Stimulated activated memory B cell treated with anti-CD40 and anti-IgM and Interleukin-4, amounts not matched to agents 10 μg/mL and 1 μg/mL and 100 μg/mL, for 72 hours (primary cell): Measurements from ENCODE around the gene KPTN.
A peak's percentile ranks its signal among the peaks of the same experiment; 100 is the strongest.
"Not testable (repeated sequence)": the region's sequence is repeated elsewhere in the genome, so short reads cannot be mapped to it uniquely, and the experiment has no call there.

Source experiments
- ATAC-seq: fragments of 150-1000 bp; cut with Tn5 transposase; 2 replicates; pipeline ENCODE4 v1.10.0; 2021
- H3K27ac Mint-ChIP-seq: one replicate; pipeline ENCODE4 v1.8.0; 2022; ENCODE audit warnings: mild to moderate bottlenecking, mixed read lengths
- H3K27me3 Mint-ChIP-seq: one replicate; pipeline ENCODE4 v1.8.0; 2022; ENCODE audit warnings: mixed read lengths
- H3K36me3 Mint-ChIP-seq: one replicate; pipeline ENCODE4 v1.8.0; 2022; ENCODE audit warnings: mixed read lengths
- H3K4me1 Mint-ChIP-seq: one replicate; pipeline ENCODE4 v1.8.0; 2022; ENCODE audit warnings: mixed read lengths
- H3K4me3 Mint-ChIP-seq: one replicate; pipeline ENCODE4 v1.8.0; 2022; ENCODE audit warnings: mild to moderate bottlenecking, moderate library complexity, mixed read lengths
- H3K9me3 Mint-ChIP-seq: one replicate; pipeline ENCODE4 v1.8.0; 2022; ENCODE audit warnings: mixed read lengths

KPTN gene

DNA sequence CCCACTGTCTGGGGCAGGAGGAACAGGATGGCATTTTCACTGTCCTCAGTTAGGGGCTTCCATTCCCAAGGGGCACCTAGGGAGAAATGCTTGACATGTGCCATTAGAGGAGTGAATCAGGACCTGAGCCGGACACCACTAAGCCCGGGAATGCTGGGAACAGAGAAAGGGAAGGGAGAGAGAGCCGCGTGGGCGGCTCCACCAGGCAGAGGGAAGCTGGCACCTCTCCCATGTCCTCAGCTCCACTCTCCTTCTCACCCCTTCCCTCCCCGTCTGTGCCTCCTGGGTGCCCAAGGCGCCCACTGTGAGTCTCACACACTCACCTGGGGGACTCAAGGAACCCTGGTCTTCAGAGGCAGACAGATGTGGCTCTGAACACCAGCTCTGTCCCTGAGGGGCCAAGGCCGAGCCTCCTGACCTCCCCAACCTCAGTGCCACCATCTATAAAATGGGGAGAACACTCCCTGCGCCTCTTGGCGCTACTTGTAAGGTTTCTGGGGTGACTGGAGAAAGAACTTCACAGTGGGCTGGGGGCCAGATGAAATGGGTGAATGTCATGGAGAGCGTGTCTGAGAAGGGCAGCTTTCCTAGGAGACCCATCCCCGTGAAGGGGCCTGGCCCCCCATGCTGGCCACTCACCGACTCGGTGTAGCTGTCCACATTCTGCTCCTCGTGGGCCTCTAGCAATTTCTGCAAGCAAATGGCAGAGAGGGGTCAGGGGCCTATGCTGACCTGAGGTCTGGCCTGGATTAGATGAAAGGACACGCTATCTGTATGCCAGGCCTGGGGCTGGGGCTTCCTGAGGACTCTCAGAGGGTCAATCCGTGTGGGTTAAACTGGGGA is 5.3 kb upstream of the KPTN start:
- no peak overlapping the region for H3K4me3 Mint-ChIP-seq
- peaks cover 24% of the 10 kb centered on the region for H3K36me3 Mint-ChIP-seq
- peak overlapping the region; percentile 4 for H3K27ac Mint-ChIP-seq

DNA sequence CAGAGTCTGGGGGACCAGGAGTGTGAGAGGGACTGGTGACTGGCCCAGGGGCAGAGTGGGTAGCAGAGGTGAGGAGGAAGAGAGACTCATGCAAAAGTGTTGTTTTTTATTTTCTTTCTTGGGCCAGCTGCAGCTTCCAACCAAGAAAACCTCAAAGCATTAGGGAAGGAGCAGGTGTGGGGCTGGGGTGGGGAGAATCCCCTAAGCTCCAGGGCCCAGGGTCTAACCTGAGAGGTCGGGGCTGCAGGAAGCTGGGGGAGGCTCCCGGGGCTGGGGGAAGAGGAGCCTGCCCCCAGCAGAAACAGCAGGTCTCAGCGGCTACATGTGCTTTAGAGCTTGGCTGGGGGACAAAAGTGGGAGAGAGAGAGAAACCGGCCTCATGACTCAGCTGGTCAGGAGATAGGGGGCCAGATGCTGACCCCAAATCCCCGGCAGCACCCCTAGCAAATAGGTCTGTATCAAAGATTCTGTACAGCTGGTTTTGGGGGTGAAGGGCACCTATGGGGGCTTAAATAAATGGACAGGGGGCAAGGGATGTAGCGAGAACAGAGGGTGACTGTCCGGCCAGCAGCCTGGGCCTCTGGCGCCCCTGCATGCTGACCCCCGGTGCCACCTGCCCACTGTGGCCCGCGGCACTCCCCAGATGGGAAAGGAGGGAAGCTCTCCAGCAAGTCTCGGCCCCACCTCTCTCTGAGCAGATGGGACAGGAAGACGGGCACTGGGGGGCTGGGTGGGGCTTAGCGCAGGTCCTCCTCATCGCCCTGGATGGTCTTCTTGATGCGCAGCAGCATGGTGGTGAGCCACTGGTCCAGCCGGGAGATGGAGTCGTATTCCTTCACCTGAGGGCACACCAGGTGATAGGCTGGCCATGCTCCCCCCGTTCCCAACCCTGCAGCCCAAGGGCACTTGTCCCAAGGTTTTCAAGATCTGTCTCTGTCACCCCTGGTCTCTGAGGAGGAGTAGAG is 3.8 kb upstream of the KPTN start:
- Mint-ChIP-seq H3K27ac (peak overlapping the region; percentile 53), H3K36me3 (peaks cover 16% of the 10 kb centered on the region), H3K4me3 (no peak overlapping the region), H3K27me3 (no peaks in the 10 kb centered on the region), H3K4me1 (peaks cover 46% of the 10 kb centered on the region), H3K9me3 (no peaks in the 10 kb centered on the region)
- no peak for ATAC-seq

More for the DNA sequence above, 5.3 kb upstream of the KPTN start:
- Mint-ChIP-seq H3K9me3 (no peaks in the 10 kb centered on the region), H3K4me1 (peaks cover 38% of the 10 kb centered on the region), H3K27me3 (no peaks in the 10 kb centered on the region)
- no peak for ATAC-seq

DNA sequence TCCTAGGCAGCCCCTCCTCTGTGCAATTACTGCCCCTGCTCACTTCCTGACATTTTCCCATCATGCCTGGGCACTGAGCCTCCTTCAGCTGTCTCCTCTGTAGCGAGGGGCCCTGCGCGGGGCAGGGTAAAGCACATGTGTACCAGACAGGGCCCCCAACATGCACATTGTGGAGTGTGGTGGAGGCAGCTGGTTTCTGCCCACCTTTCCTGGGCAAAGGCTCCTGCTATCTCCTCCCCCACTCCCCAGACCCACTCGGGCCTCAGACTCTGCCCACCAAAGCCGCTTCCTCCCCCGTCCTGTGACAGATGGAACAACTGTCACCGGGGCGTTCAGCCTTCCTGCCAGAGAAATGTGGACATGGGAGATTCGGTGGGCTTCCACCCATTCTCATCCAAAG is 2.9 kb upstream of the KPTN start:
- H3K36me3 Mint-ChIP-seq: peaks cover 15% of the 10 kb centered on the region
- H3K4me3 Mint-ChIP-seq: peak overlapping the region; percentile 5
- no peak for ATAC-seq

GRCh38 chr19:47486220-47486619 is 2.2 kb upstream of the KPTN start:
- ATAC-seq, H3K4me3 Mint-ChIP-seq, H3K27me3 Mint-ChIP-seq, H3K9me3 Mint-ChIP-seq: not testable (repeated sequence)
- H3K27ac Mint-ChIP-seq: peak overlapping the region; percentile 53
- H3K36me3 Mint-ChIP-seq: peaks cover 15% of the 10 kb centered on the region
- H3K4me1 Mint-ChIP-seq: peaks cover 46% of the 10 kb centered on the region

More for the DNA sequence above, 2.9 kb upstream of the KPTN start:
- H3K27me3 Mint-ChIP-seq: no peaks in the 10 kb centered on the region
- H3K27ac Mint-ChIP-seq: peak overlapping the region; percentile 53
- H3K4me1 Mint-ChIP-seq: peaks cover 46% of the 10 kb centered on the region
- H3K9me3 Mint-ChIP-seq: no peaks in the 10 kb centered on the region

GRCh38 chr19:47485210-47485609 is 1.2 kb upstream of the KPTN start:
- peak overlapping the region; percentile 97 for H3K4me3 Mint-ChIP-seq
- peaks cover 46% of the 10 kb centered on the region for H3K4me1 Mint-ChIP-seq
- H3K27me3 Mint-ChIP-seq: no peaks in the 10 kb centered on the region
- peaks cover 12% of the 10 kb centered on the region for H3K36me3 Mint-ChIP-seq
- H3K9me3 Mint-ChIP-seq: no peaks in the 10 kb centered on the region
- no peak for ATAC-seq
- H3K27ac Mint-ChIP-seq: peak overlapping the region; percentile 97

DNA sequence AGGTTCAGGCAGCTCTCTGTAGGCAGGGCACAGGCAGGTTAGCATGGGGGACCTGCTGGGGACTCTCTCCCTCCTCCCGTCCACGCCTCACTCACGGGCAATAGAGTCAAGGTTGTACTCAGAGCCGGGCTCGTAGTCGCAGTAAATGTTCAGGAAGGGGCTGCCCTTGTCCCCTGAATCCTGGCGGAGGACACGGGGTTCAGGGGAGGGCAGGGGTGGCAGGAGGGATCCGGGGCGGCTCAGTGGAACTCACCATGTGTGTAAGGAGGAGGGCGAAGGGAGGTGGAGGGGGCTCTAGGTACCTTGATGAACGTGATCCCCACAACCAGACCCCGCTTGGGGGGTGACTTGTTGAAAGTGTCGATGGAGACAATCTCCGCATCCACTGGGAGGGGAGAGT is 819 bp downstream of the KPTN start:
- H3K9me3 Mint-ChIP-seq: no peaks in the 10 kb centered on the region
- peak overlapping the region; percentile 97 for H3K27ac Mint-ChIP-seq
- no peaks in the 10 kb centered on the region for H3K27me3 Mint-ChIP-seq
- peaks cover 46% of the 10 kb centered on the region for H3K4me1 Mint-ChIP-seq
- H3K4me3 Mint-ChIP-seq: peak overlapping the region; percentile 97
- no peak for ATAC-seq
- H3K36me3 Mint-ChIP-seq: peaks cover 5% of the 10 kb centered on the region

DNA sequence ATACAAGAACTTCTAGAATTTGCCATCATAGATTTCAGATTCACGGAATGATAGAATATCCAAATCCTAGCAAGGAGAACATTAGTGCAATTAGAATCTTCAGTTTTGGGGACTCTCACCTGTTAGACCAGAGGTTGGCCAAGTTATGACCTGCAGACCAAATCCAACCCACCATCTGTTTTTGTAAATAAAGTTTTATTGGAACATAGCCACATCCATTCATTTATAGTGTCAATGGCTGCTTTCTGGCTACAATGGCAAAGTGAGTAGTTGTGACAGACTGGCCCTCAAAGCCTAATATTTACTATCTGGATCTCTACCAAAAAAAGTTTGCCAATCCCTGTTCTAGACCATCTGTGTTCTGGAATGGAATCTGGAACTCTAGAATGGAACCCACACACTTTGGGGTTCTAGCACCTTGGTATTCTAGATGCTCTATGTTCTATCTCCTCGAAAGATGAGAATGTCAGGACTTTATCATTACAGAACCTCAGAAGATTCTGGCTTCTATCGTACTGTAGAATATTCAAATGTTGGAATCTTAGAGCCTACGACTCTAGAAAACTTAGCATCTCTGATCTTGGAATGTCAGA is 2.5 kb downstream of the KPTN start:
- H3K27me3 Mint-ChIP-seq: no peaks in the 10 kb centered on the region
- no peak overlapping the region for H3K27ac Mint-ChIP-seq
- ATAC-seq: no peak
- peaks cover 31% of the 10 kb centered on the region for H3K4me1 Mint-ChIP-seq
- H3K9me3 Mint-ChIP-seq: no peaks in the 10 kb centered on the region
- H3K36me3 Mint-ChIP-seq: no peaks in the 10 kb centered on the region
- no peak overlapping the region for H3K4me3 Mint-ChIP-seq

DNA sequence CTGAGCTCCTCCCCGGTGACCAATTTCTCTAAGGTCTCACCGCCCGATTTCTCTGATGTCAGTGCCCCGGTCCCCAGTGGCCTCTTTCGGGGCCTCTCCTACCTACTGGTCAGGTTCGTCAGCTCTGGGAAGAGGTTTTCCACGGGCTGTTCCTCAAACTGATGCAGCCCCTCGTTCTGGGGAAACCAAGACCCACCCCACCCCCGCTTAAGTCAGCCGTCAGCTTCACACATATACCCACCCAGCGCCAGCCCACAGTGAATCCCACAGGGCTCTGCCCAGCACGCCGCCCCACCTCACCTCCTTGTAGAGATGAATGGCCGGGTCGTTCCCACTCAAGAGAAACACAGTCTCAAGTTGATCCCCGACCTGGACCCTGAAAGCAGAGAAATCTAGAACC is 3.4 kb downstream of the KPTN start:
- Mint-ChIP-seq H3K4me1 (peaks cover 22% of the 10 kb centered on the region), H3K4me3 (no peak overlapping the region), H3K27ac (no peak overlapping the region), H3K9me3 (no peaks in the 10 kb centered on the region), H3K27me3 (no peaks in the 10 kb centered on the region), H3K36me3 (peaks cover under 1% of the 10 kb centered on the region)
- ATAC-seq: no peak

- no peak overlapping the region for H3K27ac Mint-ChIP-seq
- no peaks in the 10 kb centered on the region for H3K9me3 Mint-ChIP-seq
- H3K36me3 Mint-ChIP-seq: peaks cover 6% of the 10 kb centered on the region
- H3K4me1 Mint-ChIP-seq: peaks cover 14% of the 10 kb centered on the region
- ATAC-seq: no peak
- no peak overlapping the region for H3K4me3 Mint-ChIP-seq
- H3K27me3 Mint-ChIP-seq: no peaks in the 10 kb centered on the region
Observed at GRCh38 chr19:47479701-47480503, 4.1 kb downstream of the KPTN start.

- Mint-ChIP-seq H3K27me3 (peaks cover 23% of the 10 kb centered on the region), H3K27ac (no peak overlapping the region), H3K36me3 (peaks cover 6% of the 10 kb centered on the region), H3K4me3 (no peak overlapping the region), H3K9me3 (no peaks in the 10 kb centered on the region), H3K4me1 (peaks cover 3% of the 10 kb centered on the region)
- no peak for ATAC-seq
Observed at GRCh38 chr19:47476438-47476972, 7.5 kb downstream of the KPTN start.

DNA sequence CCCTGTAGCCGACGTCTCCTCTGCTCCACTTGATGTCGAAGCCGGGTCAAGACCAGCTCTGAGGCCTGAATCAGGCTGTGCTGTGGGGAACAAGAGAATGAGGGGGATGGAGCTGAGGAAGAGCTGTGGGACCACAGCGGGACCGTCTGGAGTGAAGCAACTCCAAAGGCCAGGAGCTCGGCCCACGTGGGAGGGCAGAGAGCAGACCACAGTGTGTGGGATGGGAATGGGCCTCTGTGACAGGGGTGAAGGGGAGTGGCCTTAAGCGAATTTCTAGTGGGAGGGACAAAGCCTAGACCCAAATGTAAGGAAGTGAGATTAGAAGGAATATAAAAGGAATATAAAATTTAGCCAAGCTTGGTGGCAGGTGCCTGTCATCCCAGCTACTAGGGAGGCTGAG is 8.6 kb downstream of the KPTN start:
- Mint-ChIP-seq H3K9me3 (no peaks in the 10 kb centered on the region), H3K4me3 (no peak overlapping the region), H3K4me1 (peaks cover 13% of the 10 kb centered on the region), H3K27me3 (peaks cover 33% of the 10 kb centered on the region), H3K36me3 (peaks cover 6% of the 10 kb centered on the region), H3K27ac (no peak overlapping the region)
- no peak for ATAC-seq

- H3K27me3 Mint-ChIP-seq: peaks cover 54% of the 10 kb centered on the region
- H3K9me3 Mint-ChIP-seq: no peaks in the 10 kb centered on the region
- H3K27ac Mint-ChIP-seq: no peak overlapping the region
- H3K4me3 Mint-ChIP-seq: no peak overlapping the region
- peaks cover 6% of the 10 kb centered on the region for H3K36me3 Mint-ChIP-seq
- no peak for ATAC-seq
- peaks cover 22% of the 10 kb centered on the region for H3K4me1 Mint-ChIP-seq
Observed at GRCh38 chr19:47473336-47473735, 10.7 kb downstream of the KPTN start.

DNA sequence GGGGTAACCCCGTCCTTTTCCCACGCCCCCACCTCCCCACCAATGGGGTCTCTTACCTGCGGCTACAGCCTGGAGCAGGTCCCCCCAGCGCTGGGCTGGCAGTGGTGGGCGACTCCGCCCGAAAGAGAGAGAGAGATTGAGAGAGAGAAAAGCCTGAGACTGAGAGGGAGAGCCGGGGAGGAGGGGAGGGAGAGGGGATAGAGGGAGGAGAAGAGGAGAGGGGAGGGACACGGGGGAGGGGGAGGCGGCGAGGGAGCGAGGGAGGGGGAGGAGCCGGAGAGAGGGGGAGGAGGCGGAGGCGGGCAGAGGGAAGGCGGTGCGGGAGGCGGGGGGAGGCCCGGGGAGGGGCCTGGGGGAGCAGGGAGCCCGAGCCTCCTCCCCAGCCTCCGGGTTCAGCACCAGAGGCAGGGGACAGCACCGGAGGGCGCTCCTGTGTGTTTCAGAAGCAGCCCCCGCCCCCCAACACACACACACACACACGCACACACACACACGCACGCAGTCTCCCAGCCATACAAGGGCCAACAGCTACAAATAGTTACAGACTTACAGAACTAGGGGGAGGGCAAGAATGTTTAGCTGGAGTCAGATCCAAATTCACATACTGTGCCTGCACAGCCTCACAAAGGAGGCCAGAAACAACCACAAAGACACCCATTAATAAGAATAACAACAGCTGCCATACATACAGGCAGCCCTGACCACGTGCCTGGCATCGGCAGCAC is 12.1 kb downstream of the KPTN start, which contains the start of gene SLC8A2:
Gene SLC8A2, minus strand, starts transcription at position 161 of the 725 bp plus-strand sequence. CDS start 5,490 bp downstream, outside the sequence.
- no peak within 1 kb of the TSS for H3K4me3 Mint-ChIP-seq
- peaks cover 66% of the 10 kb centered on the region for H3K27me3 Mint-ChIP-seq
- H3K9me3 Mint-ChIP-seq: no peaks in the 10 kb centered on the region
- no peak for ATAC-seq
- H3K4me1 Mint-ChIP-seq: peaks cover 25% of the 10 kb centered on the region
- H3K27ac Mint-ChIP-seq: no peak within 1 kb of the TSS
- peaks cover 6% of the 10 kb centered on the region for H3K36me3 Mint-ChIP-seq

DNA sequence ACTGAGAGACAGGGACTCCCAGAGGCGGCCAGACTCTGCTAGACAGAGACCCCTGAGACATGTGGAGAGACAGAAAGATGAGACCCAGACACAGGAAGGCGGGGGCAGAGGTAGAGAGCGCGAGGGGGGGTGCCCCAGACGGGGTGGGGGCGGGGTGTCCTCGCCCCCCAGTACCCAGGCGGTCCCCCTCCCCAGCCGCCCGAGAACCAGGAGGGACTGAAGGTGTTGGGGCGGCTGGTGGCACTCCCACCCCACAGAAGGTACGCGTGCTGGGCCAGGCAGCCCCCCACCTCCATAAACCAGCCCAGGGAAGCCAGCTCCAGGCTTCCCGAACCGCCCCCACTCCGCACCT is 12.7 kb downstream of the KPTN start:
- no peaks in the 10 kb centered on the region for H3K9me3 Mint-ChIP-seq
- H3K27ac Mint-ChIP-seq: no peak overlapping the region
- peaks cover 6% of the 10 kb centered on the region for H3K36me3 Mint-ChIP-seq
- peaks cover 72% of the 10 kb centered on the region for H3K27me3 Mint-ChIP-seq
- H3K4me3 Mint-ChIP-seq: no peak overlapping the region
- ATAC-seq: peak; percentile 29
- H3K4me1 Mint-ChIP-seq: peaks cover 25% of the 10 kb centered on the region
